CD4-positive, alpha-beta T cell treated with Interleukin-4 for 4 hours (primary cell): ENCODE results near the gene HS3ST3B1.

Experiments
- DNase-seq: peaks from one replicate; pipeline ENCODE4 v3.0.0-alpha.2; 2020

HS3ST3B1 gene

DNA sequence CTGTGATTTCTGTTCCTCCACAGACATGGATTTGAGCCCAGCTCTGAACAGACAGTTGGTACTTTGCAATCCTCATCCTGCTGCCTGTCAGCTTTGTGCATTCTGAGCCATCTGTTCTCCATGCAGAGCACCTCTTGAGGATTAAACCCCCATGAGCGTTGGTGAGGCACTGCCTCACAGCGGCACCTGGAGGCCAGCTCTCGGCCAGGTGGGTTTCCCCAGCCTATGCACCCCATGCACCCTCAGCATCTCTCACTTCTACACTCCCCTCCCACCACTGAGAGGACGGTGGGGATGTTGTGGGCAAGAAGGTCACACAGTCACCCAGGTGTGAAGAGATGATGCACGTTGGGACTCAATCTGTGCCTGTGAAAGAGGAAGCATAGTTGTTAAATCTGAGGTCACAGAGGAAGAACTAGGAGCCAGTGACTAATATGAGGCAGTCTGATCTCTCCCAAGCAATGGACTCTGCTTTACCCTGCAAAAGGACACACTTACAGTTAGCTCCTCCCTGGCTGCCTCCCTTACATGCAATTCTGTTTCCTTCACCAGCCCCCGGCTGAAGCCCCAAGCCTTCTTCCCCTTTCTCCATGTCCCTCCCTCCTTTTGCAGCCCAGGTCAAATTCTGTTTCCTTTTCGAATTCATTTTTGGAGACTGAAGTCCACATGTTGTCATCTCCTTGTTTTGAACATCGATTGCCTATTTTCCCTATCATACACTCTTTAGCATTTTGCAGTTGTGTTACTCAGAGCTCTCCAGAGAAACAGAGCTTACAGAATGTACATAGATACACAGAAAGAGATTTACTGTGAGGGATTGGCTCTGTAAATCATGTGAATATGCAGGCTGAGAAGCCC lies 58.5 kb downstream of the HS3ST3B1 start:
- peak; percentile 55 for DNase-seq

DNA sequence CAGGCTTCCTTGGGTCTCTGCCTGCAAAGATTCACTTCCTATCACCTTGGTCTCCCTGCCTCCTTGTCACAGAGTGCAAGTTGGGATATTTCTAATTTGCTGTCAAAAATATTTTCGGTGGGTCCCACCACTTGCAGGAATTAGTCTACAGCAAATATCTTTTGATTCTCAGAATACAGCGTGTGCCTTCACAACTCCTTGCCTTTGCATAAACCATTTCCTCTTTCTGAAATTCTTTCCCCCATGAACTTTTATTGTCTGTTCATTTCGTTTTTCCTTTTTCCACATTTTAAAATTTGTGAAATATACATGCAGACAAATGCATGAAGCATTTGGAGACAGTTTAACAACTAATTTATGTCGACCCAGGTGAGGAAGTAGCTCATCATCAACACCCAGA lies 60.0 kb downstream of the HS3ST3B1 start:
- DNase-seq: no peak

DNA sequence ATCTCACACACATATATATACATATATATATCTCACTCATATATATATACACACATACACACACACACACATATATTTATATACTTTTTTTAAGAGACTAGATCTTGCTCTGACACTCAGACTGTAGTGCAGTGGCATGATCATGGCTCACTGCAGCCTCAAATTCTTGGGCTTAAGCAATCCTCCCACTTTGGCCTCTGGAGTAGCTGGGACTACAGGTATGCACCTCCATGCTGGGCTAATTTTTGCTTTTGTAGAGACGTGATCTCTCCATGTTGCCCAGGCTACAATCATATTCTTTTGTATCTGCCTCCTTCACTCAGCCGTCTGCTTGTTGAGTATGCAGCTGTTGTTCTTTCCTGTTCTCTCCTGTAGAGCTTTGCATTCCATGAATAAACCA lies 60.6 kb downstream of the HS3ST3B1 start:
- no peak for DNase-seq

DNA sequence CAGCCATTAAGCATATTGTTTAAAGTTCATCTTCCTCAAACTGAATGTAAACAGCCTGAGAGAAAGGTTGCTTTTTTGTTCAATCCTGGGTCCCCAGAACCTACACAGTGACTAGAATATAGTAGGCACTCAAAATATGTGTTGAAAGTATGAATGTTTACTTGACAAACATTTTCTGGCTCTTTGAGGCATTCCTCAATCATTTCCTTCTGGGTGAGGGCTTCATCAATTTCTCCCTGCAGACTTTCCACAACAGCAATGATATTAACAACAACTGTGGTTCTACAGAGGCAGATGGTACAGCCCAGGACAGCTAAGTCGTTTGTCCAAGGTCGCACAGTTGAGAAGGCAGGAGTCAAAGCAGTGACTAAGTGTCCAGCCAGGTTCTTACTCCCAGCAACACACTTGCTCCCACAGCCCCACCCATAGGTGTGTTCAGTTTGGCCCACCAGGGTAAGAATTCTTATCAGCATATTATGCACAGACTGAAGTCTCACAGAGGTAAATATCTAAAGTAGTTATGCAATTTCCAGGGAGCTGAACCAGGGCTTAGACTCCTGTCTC lies 61.1 kb downstream of the HS3ST3B1 start:
- DNase-seq: no peak

DNA sequence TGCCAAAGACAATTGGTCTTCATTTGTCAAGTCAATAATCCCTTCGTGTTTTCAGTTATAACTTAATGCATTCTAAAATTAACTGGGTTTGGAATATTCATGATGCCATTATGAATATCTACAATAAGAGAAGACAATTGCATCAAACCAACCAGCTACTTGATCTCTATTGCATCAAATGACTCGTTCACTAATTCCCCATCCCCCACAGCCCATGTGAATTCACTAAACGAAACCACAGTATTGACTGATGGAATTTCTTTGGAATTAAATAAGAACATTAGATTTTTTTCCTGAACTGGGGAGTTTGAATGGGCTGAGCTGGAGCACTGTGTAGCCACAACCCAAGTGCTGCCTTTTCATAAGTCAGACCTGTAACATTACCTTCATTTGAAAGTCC lies 65.3 kb downstream of the HS3ST3B1 start:
- DNase-seq: no peak

DNA sequence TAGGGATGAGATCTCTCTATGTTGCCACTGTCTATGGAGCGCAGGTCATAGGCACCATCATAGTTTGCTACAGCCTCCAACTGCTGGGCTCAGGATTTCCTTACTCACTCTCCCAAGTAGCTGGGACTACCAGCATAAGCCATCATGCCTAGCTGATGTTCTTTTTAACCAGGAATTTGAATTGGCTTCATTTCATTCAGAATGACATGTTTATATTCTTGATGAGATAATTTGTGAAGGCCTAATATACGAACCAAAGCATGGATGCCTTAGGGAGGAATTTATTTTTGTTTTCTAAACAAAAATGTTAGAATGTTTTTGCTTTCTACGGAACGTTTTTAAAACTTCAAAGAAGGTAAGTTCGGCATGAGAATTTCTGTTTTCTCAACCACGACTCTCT lies 71.6 kb downstream of the HS3ST3B1 start:
- no peak for DNase-seq

DNA sequence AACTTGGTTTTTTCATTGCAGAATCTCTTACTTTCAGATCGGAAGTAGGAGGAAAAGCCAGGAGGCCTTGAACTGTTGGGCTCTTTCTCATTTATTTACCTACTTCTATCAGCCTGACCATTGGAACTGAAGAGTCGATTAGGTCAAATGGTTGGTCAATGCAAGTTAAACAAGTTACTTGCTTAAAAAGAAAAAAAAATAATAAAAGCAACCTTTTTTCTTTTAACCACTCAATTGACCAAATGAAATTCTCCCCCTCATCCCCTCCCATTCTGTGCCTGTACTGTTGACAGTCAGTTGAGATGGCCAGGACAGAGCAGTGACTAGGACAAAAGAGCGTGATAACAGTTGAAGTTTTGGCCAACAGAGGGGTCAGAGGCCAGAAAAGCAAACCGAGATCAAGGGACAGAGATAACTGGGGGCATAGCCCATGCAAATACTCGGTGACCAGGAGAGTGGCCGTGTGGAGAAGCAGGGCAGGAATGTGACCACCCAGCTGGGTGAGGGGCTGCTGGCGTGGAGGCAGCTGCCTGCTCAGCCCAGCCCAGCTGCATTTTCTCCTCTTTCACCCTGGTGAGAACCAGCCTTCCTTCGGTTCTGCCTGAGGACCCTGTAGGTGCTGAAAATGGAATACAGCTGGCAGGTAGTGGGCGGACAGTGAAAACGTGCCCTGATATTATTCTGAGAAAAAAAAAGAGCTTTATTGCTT lies 72.2 kb downstream of the HS3ST3B1 start:
- no peak for DNase-seq

DNA sequence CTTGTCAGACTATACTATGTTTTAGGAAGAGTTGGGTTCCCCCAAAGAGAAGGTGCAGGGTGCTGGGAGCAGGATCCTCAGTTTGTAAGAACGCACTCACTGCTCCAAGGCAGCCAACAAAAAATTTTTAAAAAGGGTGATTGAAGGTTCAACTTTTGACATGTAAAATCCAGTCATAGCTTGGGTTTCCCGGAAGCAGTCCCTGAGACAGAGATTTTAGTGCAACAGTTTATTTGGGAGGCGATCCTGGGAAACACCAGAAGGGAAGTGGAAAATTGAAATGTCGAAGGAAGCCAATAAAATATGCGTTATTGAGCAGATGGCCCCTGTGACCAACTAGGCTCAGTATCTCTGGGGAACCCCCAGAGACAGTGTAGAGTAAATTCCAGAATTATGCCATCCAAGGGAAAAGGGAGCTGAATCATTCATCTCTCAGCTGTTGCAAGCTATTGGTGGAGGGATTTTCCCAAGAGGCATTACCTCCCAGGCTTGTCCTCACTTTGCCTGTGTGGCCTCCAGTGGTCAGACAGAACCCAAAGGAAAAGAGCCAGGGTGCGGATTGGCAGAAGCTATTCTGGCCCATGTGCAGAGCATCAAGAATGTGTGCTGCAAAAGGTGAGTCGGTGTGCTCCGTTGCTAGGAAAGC lies 72.9 kb downstream of the HS3ST3B1 start:
- no peak for DNase-seq

DNA sequence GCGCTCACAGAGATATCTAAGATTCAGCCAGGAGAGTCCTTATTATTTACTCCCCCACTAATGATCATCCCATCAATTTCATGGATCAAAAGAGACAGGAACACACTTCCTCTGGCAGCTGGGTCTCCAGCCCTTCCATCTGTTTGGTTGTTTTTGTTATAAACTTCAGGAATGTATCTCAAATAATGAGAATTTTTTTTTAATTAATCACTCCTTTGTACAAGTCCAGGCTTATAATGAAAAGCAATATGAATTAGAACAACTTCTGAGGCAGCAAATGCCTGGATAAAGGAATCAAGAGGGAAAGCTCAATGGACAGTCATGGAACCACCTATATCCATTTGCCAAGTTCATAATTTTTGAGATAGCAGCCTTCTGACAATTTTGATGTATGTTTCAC lies 73.4 kb downstream of the HS3ST3B1 start:
- DNase-seq: no peak

DNA sequence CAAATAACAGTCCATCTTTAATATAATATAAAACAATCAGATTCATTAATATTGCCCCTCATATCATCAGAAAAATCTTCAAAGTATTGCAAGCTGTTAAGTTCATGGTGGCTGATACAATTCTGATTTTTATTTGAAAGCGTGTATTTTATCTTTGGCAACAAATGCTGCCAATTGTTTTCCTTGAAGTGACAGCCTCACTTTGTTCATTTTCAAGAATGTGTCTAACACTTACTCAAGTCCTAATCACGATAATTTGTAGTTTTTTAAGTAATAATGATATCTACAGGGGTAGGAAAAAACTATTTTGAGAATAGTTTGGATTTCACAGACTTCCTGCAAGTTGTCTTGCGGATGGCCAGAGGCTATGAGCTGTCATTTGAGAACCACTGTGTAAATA lies 75.8 kb downstream of the HS3ST3B1 start:
- DNase-seq: no peak

DNA sequence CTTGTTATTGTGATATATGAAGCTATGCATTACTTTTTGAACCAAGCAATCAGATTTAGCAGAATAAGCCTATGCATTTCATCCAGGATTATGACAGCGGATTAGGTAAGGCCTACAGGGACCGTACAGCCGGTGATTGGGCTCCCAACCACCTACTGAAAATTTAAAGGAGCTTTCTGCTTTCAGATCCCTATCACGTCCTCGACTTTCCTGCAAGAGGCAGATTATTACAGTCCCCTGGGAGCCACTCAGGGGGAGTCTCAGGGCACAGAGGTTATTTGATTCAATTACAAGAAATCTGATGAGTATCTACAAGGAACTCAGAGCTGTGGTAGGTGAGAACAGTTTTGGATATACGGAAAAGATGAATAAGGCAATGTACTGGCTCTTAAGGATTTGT lies 80.7 kb downstream of the HS3ST3B1 start:
- DNase-seq: no peak

DNA sequence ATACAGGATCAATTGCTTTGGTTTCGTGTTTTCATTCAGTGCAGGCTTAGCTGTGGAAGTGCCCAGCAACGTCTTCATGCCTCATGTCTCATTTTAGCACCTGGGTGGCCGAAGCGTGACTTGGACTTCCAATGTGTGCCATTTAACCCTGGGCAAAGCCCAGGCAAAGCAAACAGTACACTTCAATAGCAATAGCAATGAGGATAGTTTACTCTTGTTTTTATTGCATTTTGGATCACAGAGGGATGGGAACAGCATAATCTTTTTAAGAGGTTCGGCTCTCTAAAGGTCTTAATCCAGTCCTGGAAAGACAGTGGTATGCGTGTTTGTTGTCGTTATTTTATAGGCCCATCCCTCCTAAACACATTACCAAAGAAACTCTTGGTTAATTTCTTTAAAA lies 86.2 kb downstream of the HS3ST3B1 start:
- no peak for DNase-seq

DNA sequence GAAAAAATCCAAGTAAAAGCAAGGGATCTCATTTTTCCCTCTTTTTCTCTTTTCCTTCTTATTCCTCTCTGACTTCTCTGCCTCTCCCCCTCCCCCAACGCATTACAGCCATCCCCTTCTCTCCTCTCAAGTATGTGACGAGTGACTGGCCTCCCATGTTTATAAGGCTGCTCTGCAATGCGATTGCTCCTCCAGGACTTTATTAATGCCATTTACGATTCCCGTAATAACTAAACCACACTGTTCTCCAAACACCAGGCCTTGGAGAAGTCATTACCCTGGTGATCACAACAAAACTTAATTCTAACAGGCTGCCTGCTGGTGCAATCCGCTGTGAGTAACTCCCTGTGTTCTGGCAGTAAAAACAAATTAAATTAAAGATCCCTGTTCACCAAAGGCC lies 88.8 kb downstream of the HS3ST3B1 start:
- no peak for DNase-seq

DNA sequence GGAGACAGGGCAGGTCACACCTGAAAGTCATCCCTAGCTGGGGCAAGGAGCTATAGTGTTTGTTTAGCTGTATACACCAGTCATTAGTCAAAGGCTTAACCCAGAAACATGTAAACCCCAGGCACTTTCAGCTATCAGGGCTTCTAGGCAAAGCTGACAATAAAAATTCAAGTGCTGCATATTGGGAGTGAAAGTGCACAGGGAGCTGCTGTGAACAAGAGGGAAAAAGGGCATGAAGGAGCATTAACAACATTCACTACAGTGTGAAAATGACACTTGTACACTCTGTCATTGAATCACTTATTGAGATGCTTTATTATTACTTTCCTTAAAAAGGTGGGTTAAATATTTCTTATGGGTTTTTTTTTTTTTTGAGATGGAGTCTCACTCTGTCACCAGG lies 92.8 kb downstream of the HS3ST3B1 start:
- DNase-seq: no peak

DNA sequence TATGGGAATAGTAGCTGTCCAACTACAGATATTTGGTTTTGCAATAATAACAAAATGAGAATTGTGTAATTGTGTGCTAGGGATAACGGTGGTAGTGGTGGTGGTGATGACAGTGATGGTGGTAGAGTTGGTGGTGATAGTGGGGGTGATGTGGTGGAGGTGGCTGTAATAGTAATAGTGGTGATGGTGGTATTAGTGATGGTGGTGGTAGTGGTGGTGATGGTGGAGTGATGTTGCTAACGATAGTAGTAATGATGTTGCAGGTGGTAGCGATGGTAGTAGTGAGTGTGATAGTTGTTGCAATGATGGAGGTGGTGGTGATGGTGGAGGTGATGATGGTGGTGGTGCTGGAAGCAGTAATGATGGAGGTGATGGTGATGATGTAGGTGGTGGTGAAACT lies 94.4 kb downstream of the HS3ST3B1 start:
- DNase-seq: no peak

DNA sequence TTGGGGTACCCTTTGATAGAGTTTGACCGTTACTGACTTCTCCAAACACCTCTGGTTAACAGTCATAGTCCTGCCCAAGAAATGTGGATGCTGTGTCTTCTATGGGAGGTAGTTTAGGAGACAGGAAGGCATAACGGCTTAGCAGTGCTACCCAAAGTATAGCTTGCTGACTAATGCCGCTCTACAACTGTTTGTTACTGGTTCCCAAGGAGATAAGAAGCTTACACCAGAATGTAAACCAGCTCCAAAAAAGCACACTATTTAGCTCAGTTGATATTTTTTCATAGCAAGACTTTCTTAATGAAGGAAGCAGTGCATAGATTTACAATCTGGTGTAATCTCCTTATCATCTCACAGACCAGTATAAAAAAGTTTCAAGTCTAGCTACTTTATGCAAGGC lies 95.7 kb downstream of the HS3ST3B1 start:
- DNase-seq: no peak

DNA sequence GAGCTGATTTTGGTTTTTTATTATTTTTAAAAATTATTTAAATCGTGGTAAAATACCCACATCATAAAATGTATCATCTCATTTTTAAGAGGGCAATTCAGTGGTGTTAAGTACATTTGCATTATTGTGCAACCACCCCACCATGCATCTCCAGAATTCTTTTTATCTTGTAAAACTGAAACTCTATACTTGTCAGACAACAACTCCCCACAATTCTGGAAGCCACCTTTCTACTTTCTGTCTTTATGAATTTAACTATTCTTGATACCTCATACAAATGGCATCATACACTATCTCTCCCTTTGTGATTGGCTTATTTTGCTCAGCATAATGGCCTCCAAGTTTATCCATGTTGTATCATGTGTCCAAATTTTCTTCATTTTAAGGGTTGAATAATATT lies 97.9 kb downstream of the HS3ST3B1 start:
- DNase-seq: no peak
